ENCODE measurements around the gene TFPT. TPM values are rescaled to one million over a fixed set of nuclear protein-coding genes. Genes with fewer than 3 reads are reported as not detected.

Gene TFPT
- total and polyA plus RNA-seq, 2 of the 4 experiments (the other 2 are of a cell fraction), result 7.9 to 17.1 TPM

DNA sequence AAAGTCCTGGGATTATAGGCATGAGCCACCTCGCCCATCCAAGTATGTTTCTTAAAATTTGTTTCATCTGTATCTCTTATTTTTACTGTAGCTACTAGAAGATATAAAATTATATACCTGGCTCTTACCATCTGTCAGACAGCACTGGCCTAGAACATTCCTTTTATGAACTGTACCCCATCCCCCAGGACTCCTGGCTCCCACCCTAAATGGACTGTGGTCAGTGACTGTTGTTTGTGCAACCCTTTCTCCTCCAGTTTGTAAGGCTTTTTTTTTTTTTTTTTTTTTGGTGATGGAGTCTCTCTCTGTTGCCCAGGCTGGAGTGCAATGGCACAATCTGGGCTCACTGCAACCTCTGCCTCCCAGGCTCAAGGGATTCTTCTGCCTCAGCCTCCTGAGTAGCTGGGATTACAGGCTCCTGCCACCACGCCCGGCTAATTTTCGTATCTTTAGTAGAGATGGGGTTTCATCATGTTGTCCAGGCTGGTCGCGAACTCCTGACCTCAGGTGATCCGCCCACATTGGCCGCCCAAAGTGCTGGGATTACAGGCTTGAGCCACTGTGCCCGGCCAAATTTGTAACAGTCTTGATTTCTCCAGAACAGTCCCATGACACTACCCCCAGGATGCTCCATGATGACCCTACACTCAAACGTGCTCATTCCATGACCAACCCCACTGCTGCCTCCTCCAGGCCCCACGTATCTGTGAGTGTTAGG is 10.3 kb downstream of the TFPT start:
- ChIA-PET POLR2A (ENCODE audit: unreplicated experiment) (no interaction called here), CTCF (no interaction called here)
- TF ChIP-seq CHD1 (IDR thresholded peaks at IDR 0.05; ENCODE audit: low read depth, low read length) (no peak), MAFK (IDR thresholded peaks at IDR 0.05; ENCODE audit: low read depth, low read length) (no peak), NFE2L2 (IDR thresholded peaks at IDR 0.05; ENCODE audit: low read depth, low read length) (no peak), MXI1 (IDR thresholded peaks at IDR 0.05; ENCODE audit: borderline replicate concordance, low read depth, low read length) (no peak), FOS (IDR thresholded peaks at IDR 0.05; ENCODE audit: low read depth, low read length) (no peak), SMC3 (IDR thresholded peaks at IDR 0.05; ENCODE audit: low read depth, low read length) (no peak), POLR2A (IDR thresholded peaks at IDR 0.05; ENCODE audit: low read depth, low read length) (no peak), BHLHE40 (IDR thresholded peaks at IDR 0.05; ENCODE audit: low read depth, low read length) (no peak), CEBPB (IDR thresholded peaks at IDR 0.05; ENCODE audit: low read depth, low read length) (no peak), RAD21 (IDR thresholded peaks at IDR 0.05; ENCODE audit: low read length) (no peak), MAZ (IDR thresholded peaks at IDR 0.05; ENCODE audit: borderline replicate concordance, low read depth, low read length) (no peak), RFX5 (IDR thresholded peaks at IDR 0.05; ENCODE audit: low read depth, low read length) (no peak)
- TF ChIP-seq, protein P1, sequence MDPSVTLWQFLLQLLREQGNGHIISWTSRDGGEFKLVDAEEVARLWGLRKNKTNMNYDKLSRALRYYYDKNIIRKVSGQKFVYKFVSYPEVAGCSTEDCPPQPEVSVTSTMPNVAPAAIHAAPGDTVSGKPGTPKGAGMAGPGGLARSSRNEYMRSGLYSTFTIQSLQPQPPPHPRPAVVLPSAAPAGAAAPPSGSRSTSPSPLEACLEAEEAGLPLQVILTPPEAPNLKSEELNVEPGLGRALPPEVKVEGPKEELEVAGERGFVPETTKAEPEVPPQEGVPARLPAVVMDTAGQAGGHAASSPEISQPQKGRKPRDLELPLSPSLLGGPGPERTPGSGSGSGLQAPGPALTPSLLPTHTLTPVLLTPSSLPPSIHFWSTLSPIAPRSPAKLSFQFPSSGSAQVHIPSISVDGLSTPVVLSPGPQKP (IDR thresholded peaks at IDR 0.05; ENCODE audit: borderline replicate concordance, low read depth, low read length), result no peak
- TF ChIP-seq, protein P2, sequence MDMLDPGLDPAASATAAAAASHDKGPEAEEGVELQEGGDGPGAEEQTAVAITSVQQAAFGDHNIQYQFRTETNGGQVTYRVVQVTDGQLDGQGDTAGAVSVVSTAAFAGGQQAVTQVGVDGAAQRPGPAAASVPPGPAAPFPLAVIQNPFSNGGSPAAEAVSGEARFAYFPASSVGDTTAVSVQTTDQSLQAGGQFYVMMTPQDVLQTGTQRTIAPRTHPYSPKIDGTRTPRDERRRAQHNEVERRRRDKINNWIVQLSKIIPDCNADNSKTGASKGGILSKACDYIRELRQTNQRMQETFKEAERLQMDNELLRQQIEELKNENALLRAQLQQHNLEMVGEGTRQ (IDR thresholded peaks at IDR 0.05; ENCODE audit: low read depth, low read length), result no peak
- TF ChIP-seq, protein P3, sequence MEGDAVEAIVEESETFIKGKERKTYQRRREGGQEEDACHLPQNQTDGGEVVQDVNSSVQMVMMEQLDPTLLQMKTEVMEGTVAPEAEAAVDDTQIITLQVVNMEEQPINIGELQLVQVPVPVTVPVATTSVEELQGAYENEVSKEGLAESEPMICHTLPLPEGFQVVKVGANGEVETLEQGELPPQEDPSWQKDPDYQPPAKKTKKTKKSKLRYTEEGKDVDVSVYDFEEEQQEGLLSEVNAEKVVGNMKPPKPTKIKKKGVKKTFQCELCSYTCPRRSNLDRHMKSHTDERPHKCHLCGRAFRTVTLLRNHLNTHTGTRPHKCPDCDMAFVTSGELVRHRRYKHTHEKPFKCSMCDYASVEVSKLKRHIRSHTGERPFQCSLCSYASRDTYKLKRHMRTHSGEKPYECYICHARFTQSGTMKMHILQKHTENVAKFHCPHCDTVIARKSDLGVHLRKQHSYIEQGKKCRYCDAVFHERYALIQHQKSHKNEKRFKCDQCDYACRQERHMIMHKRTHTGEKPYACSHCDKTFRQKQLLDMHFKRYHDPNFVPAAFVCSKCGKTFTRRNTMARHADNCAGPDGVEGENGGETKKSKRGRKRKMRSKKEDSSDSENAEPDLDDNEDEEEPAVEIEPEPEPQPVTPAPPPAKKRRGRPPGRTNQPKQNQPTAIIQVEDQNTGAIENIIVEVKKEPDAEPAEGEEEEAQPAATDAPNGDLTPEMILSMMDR (conservative IDR thresholded peaks at IDR 0.05; ENCODE audit: low read depth, low read length), result no peak

More for the DNA sequence above, 10.3 kb downstream of the TFPT start:
- dilution Hi-C loops (cut with HindIII; ENCODE audit: low sequenced_read_pairs, unreplicated experiment), result no loop called here
- ATAC-seq (ENCODE audit: low read depth), result no peak
- H3K23ac ChIP-seq (ENCODE audit: low read depth, low read length), result no peak overlapping the region
- no peak overlapping the region for H2AK9ac ChIP-seq (replicated peaks; ENCODE audit: low read depth, low read length, poor library complexity)
- in situ Hi-C loops (cut with MboI; ENCODE audit: low sequenced_read_pairs), result loop anchor here (25.0 kb wide), 1 partner anchor 357 kb away; the partner anchor contains the start of genes CDC42EP5 and LENG9
- no peak overlapping the region for H3K9ac ChIP-seq (ENCODE audit: low read depth, low read length)
- no peak overlapping the region for H4K5ac ChIP-seq (ENCODE audit: low read depth, low read length)
- DNase-seq, result no peak
- H4K20me1 ChIP-seq (ENCODE audit: insufficient read depth, low read length), result peaks cover 4% of the 10 kb centered on the region; the same call in 1 of the 2 replicates
- no peak overlapping the region for H2AK5ac ChIP-seq (ENCODE audit: low read depth, low read length)
- H3K4ac ChIP-seq (ENCODE audit: low read depth, low read length), result no peak overlapping the region
- H3K27me3 ChIP-seq (ENCODE audit: control insufficient read depth, insufficient read depth, low read length), result no peaks in the 10 kb centered on the region
- no peak overlapping the region for H2BK20ac ChIP-seq (ENCODE audit: low read depth, low read length)
- H4K91ac ChIP-seq (ENCODE audit: insufficient read depth, low read depth, low read length), result no peak overlapping the region
- H3K79me1 ChIP-seq (ENCODE audit: low read depth in 1 of 2, low read length in 2 of 2), result peaks cover 4 to 29% of the 10 kb centered on the region in 2 experiments
- intact Hi-C loops (cut with micrococcal nuclease), result loop anchor here (10.0 kb wide), 1 partner anchor 240 kb away; the partner anchor contains the start of gene MYADM
- no peak overlapping the region for H3K4me3 ChIP-seq (ENCODE audit: insufficient read depth, low read depth, low read length)
- TSS peak; percentile 18 for BruUV-seq (replicated peaks)
- no peak overlapping the region for H3K4me2 ChIP-seq (ENCODE audit: low read depth, low read length)
- no peak overlapping the region for H2BK5ac ChIP-seq (ENCODE audit: low read depth, low read length, poor library complexity, severe bottlenecking)
- H3K36me3 ChIP-seq (ENCODE audit: control insufficient read depth, insufficient read depth, low read length), result peaks cover 40% of the 10 kb centered on the region
- H3K9me1 ChIP-seq (ENCODE audit: insufficient read depth, low read length), result no peaks in the 10 kb centered on the region
- no peak overlapping the region for H2BK120ac ChIP-seq (ENCODE audit: low read depth, low read length)
- no peaks in the 10 kb centered on the region for H3K4me1 ChIP-seq (ENCODE audit: control insufficient read depth, insufficient read depth, low read length)
- no peak overlapping the region for H3K18ac ChIP-seq (ENCODE audit: low read depth, low read length)
- no peak overlapping the region for H2AFZ ChIP-seq (replicated peaks; ENCODE audit: low read length, poor library complexity)
- H3K14ac ChIP-seq (replicated peaks; ENCODE audit: low read depth, low read length), result no peak overlapping the region
- no peak overlapping the region for H4K8ac ChIP-seq (ENCODE audit: low read depth in 2 of 2, low read length in 2 of 2)
- 96% methylated on average over 8 of the region's 11 CpGs; no CpG with 5 or more reads in 1 of the 2 experiments for WGBS, 2 experiments (ENCODE audit: extremely low coverage in 2 of 2, insufficient read length in 1 of 2)
- H3K9me3 ChIP-seq (ENCODE audit: control insufficient read depth, insufficient read depth, low read length), result no peaks in the 10 kb centered on the region
- H2BK15ac ChIP-seq (ENCODE audit: low read depth, low read length), result no peak overlapping the region
- H3K56ac ChIP-seq (ENCODE audit: extremely low read depth, insufficient read depth, low read length), result no peak overlapping the region
- H3K27ac ChIP-seq (ENCODE audit: insufficient read depth, low read length), result no peak overlapping the region

Data from IMR-90 (cell line).